HCT116 (cell line): ENCODE results near the gene DEPDC4.

Experiments
- CBX3 ChIP-seq: IDR thresholded peaks from 2 replicates; pipeline ENCODE4 v1.6.1; 2012; ENCODE audit warnings: low read depth
- EZH2 ChIP-seq: fragments of 200-600 bp; sonication (generic); IDR thresholded peaks from 2 replicates; pipeline ENCODE4 v1.6.1; 2017; ENCODE audit warnings: antibody characterized with exemption, mixed run types
- EZH2phosphoT487 ChIP-seq: fragments of 200-600 bp; IDR thresholded peaks from 2 replicates; pipeline ENCODE4 v1.6.1; 2018; ENCODE audit warnings: antibody characterized with exemption, borderline replicate concordance
- JUND ChIP-seq: IDR thresholded peaks from 2 replicates; pipeline ENCODE4 v1.6.1; 2012
- MAX ChIP-seq: IDR thresholded peaks from 2 replicates; pipeline ENCODE4 v1.6.1; 2012
- POLR2A ChIP-seq: IDR thresholded peaks from 2 replicates; pipeline ENCODE4 v1.7.0; 2011; ENCODE audit warnings: borderline replicate concordance; ENCODE audit not compliant: insufficient read depth, insufficient read length; ENCODE audit errors: extremely low read depth
- POLR2AphosphoS5 ChIP-seq: IDR thresholded peaks from 2 replicates; pipeline ENCODE4 v1.6.1; 2011; ENCODE audit warnings: mild to moderate bottlenecking, low read depth, low read length, moderate library complexity
- SIN3A ChIP-seq: IDR thresholded peaks from 2 replicates; pipeline ENCODE4 v1.6.1; 2012; ENCODE audit warnings: low read depth
- SP1 ChIP-seq: IDR thresholded peaks from 2 replicates; pipeline ENCODE4 v1.6.1; 2012; ENCODE audit warnings: low read depth
- TF ChIP-seq, protein P1 (sequence below), 3 experiments: fragments of 200-600 bp in 1 of 3; sonication (generic) in 1 of 3; IDR thresholded peaks in 2 of 3; conservative IDR thresholded peaks in 1 of 3; 2 replicates each; pipeline ENCODE4 v1.5.1; 2012 to 2017; ENCODE audit warnings: low read depth in 2 of 3, low read length in 2 of 3, antibody characterized with exemption in 1 of 3, borderline replicate concordance in 1 of 3, control low read depth in 1 of 3, mild to moderate bottlenecking in 1 of 3, mixed read lengths in 1 of 3, mixed run types in 1 of 3, moderate library complexity in 1 of 3; ENCODE audit not compliant: insufficient read depth in 1 of 3
- TF ChIP-seq, protein P2 (sequence below): IDR thresholded peaks from 2 replicates; pipeline ENCODE4 v1.6.1; 2012; ENCODE audit warnings: low read depth
- TF ChIP-seq, protein P3 (sequence below): IDR thresholded peaks from 2 replicates; pipeline ENCODE4 v1.6.1; 2012

DNA sequence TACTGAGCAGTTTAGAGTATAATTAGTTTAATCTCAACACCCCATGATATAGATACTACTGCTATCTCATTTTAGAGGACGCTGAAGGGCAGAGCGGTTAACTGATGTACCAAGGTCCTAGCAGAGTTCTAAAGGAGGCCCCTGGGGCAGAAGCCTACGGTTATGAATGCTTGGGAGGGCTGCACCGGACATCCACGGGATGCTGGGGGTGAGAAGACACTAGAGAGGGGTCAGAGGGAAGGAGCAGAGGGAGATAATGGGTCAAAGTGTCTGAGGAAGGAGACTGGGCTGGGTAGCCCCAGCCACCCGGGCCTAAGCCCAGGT is 67.9 kb downstream of the DEPDC4 start:
- TF ChIP-seq EZH2 (no peak), CBX3 (no peak), POLR2A (no peak), MAX (no peak), SIN3A (no peak), EZH2phosphoT487 (no peak), SP1 (no peak), JUND (no peak), POLR2AphosphoS5 (no peak)
- TF ChIP-seq, protein P1, sequence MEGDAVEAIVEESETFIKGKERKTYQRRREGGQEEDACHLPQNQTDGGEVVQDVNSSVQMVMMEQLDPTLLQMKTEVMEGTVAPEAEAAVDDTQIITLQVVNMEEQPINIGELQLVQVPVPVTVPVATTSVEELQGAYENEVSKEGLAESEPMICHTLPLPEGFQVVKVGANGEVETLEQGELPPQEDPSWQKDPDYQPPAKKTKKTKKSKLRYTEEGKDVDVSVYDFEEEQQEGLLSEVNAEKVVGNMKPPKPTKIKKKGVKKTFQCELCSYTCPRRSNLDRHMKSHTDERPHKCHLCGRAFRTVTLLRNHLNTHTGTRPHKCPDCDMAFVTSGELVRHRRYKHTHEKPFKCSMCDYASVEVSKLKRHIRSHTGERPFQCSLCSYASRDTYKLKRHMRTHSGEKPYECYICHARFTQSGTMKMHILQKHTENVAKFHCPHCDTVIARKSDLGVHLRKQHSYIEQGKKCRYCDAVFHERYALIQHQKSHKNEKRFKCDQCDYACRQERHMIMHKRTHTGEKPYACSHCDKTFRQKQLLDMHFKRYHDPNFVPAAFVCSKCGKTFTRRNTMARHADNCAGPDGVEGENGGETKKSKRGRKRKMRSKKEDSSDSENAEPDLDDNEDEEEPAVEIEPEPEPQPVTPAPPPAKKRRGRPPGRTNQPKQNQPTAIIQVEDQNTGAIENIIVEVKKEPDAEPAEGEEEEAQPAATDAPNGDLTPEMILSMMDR (IDR thresholded peaks at IDR 0.05 in 2 of 3, conservative IDR thresholded peaks at IDR 0.05 in 1 of 3; ENCODE audit: borderline replicate concordance in 1 of 3, insufficient read depth in 1 of 3, low read depth in 2 of 3, low read length in 2 of 3) = no peak
- TF ChIP-seq, protein P2, sequence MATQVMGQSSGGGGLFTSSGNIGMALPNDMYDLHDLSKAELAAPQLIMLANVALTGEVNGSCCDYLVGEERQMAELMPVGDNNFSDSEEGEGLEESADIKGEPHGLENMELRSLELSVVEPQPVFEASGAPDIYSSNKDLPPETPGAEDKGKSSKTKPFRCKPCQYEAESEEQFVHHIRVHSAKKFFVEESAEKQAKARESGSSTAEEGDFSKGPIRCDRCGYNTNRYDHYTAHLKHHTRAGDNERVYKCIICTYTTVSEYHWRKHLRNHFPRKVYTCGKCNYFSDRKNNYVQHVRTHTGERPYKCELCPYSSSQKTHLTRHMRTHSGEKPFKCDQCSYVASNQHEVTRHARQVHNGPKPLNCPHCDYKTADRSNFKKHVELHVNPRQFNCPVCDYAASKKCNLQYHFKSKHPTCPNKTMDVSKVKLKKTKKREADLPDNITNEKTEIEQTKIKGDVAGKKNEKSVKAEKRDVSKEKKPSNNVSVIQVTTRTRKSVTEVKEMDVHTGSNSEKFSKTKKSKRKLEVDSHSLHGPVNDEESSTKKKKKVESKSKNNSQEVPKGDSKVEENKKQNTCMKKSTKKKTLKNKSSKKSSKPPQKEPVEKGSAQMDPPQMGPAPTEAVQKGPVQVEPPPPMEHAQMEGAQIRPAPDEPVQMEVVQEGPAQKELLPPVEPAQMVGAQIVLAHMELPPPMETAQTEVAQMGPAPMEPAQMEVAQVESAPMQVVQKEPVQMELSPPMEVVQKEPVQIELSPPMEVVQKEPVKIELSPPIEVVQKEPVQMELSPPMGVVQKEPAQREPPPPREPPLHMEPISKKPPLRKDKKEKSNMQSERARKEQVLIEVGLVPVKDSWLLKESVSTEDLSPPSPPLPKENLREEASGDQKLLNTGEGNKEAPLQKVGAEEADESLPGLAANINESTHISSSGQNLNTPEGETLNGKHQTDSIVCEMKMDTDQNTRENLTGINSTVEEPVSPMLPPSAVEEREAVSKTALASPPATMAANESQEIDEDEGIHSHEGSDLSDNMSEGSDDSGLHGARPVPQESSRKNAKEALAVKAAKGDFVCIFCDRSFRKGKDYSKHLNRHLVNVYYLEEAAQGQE = no peak
- TF ChIP-seq, protein P3, sequence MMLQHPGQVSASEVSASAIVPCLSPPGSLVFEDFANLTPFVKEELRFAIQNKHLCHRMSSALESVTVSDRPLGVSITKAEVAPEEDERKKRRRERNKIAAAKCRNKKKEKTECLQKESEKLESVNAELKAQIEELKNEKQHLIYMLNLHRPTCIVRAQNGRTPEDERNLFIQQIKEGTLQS = no peak
